Measurements from ENCODE around the gene FBLIM1.
"Not testable (repeated sequence)": the region's sequence is repeated elsewhere in the genome, so short reads cannot be mapped to it uniquely, and the experiment has no call there.

FBLIM1 gene

DNA sequence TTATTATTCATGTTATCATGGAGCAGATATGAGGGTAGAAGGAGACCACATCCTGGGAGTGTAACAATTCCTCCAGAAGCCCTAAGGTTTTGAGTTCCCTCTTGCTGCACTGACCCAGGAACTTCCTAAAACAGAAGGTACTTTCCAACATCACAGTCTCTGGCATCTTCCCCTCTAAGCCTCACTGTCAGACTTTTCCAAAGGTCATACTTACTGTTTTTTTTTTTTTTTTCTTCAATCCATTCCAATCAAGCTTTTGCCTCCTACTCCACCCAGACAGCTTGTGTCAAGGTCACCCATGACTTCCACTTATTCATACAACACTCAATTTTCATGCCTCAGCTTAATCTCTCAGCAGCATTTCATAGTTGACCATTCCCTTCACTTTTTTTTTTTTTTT is 67.2 kb downstream of the FBLIM1 start:
- no peak for DNase-seq

DNA sequence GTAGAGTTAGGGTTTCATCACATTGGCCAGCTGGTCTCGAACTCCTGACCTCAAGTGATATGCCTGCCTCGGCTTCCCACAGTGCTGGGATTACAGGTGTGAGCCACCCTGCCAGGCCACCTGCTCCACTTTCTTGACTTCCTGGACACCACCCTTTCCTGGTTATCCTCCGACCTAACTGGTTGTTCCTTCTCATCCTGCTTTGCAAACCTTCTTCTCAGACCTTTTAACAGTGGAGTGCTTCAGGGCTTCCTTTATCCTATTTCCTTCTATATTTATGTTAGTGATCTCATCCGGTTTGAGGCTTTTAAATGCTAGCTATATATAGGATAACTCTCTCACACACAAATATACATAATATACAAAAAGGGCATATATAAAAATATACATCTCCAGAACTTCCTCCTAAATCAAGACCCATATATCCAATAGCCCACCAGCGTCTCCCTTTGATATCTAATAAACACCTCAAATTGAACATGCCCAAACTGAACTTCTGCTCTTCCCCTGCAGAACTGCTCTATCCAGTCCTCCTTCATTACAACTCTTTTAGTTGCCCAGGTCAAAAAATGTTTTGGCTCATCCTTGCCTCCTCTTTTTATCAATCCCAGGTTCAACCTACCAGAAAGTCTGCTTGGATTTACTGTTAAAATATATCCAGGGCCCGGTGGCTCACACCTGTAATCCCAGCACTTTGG is 68.4 kb downstream of the FBLIM1 start:
- DNase-seq = no peak

DNA sequence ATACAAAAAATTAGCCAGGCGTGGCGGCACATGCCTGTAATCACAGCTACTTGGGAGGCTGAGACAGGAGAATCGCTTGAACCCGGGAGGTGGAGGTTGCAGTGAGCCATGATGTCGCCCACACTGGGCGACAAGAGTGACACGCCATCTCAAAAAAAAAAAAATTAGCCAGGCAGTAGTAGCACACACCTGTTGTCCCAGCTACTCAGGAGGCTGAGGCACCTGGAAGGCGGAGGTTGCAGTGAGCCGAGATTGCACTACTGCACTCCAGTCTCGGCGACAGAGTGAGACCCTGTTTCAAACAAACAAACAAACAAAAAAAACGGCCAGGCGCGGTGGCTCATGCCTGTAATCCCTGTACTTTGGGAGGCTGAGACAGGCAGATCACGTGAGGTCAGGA is 69.0 kb downstream of the FBLIM1 start:
- not testable (repeated sequence) for DNase-seq

DNA sequence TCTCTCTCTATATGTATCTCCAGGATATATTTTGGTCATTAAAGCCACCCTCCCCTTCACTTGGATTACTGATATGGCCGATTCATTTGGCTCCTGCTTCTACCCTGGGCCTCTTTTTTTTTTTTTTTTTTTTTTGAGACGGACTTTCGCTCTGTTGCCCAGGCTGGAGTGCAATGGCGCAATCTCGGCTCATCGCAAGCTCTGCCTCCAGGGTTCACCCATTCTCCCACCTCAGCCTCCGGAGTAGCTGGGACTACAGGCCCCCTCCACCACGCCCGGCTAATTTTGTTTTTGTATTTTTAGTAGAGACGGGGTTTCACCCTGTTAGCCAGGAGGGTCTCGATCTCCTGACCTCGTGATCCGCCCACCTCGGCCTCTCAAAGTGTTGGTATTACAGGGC is 70.3 kb downstream of the FBLIM1 start:
- DNase-seq = not testable (repeated sequence)

DNA sequence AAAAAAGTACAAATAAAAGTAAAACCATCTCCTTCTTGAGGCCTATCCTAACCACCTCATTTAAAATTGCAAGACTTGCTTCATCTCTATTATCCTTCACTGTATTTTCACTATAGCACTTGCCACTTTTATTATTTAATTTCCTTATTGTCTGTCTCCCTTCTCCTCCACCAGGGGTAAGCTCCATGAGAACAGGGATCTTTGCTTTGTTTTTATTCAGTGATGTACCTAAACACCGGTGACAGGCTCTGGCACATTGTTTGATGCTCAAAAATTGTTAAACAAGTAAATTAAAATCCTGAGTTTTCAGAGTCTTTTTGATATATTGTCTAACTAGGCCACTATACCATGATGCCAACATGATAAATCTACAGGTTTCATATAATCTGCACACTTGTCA is 71.7 kb downstream of the FBLIM1 start:
- DNase-seq = no peak

DNA sequence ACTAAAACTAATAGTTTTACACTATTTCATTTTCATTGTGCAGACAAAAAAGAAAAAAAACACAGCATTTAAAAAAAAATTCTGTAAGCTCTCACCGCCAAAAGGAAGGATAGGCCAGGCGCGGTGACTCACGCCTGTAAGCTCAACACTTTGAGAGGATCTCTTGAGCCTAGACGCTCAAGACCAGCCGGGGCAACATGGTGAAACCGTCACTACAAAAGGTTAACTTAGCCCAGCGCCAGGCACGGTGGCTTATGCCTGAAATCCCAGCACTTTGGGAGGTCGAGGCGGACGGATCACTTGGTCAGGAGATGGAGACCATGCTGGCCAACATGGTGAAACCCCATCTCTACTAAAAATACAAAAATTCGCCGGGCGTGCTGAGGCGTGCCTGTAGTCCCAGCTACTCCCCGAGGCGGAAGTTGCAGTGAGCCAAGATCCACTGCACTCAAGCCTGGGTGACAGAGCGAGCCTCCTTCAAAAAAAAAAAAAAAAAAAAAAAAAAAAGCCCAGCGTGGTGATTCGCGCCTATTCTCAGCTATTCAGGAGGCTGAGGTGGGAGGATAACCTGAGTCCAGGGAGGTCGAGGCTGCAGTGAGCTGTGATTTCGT is 74.6 kb downstream of the FBLIM1 start:
- peak; percentile 92 for DNase-seq

DNA sequence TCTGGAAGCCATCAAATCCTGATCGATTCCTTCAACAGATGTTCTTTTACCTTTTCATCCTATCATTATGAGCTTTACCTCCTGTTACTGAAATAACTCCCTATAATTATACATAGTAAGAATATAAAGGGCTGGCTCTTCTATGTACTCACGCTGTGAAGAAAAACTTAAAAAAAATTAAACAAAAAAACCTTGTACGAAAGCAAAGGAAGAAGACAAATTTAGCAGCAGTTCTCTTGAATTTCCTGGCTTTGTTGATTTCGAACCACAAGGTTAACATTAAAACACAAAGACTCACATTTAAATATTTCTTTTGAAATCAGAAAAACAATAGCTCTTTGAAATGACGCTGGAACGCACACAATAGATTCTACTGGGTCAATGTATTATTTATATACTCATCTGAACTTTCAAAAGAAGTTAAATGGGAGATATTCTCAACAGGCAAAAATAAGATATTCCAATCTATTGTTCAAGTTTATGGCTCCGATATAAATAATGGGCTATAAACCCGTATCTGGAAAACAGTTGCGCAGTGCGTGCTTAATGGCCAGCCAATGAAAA is 75.3 kb downstream of the FBLIM1 start:
- no peak for DNase-seq

DNA sequence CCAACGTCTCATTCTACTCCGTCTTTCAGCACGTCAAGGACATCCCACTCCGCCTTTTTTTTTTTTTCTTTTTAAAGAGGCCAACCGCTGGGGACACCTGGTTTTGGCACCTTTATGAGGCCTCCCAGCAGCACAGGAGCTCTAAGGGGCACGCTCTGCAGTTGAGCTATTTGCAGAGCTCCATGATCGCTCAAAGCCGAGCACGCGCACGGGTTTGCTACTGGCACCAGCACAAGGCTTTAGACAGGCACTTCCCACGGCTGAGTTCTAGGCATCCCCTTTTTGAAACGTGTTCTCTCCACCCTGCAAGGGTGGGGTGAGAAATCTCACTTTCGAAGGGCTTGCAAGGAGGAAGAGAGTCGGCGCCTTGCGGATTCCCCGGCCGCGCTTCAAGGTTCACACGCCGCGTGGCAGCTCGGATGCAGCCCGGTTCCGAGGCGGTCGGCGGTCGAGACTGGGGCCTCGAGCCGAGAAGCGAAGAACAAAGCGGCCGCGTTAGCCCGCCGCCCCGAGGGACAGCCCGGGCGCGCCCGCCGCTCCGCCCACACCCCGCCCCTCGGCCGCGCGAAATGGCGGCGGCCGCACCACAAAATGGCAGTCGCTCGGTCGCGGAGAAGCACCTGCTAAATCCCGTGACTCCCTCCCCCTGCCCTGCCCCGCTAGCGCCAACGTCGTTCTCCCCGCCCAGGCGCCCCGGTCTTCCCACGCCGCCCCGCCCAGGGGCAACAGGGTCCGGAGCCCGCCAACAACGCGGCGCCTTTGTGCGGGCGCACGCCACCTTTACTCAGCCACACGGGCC is 76.0 kb downstream of the FBLIM1 start:
- DNase-seq = peak; percentile 98

DNA sequence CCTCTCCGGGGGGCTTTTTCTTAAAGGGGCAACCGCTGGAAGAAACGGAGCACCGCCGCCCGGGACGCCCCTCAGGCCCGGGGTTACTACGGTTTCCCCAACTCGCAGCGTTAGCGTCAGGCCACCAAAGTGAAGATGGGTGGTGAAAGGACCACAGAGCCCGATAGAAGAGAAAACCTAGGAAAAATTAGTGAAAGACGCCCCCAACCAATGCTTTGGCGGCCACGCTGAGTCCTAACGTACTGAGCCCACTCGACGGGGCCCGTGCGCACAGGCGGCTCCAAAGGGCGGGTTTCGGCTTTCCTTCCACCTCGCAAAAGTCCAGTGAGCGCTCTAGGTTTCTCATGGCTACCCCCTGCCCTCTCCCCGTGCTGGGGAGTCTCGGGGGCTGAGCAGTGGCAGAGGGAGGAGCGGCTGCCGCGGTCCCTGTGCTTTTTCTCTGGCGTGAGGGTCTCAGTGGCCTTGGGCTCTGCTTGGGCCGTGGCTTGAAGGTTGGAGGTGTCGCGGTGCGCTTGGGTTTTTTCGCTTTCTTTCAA is 76.7 kb downstream of the FBLIM1 start:
- DNase-seq = no peak

DNA sequence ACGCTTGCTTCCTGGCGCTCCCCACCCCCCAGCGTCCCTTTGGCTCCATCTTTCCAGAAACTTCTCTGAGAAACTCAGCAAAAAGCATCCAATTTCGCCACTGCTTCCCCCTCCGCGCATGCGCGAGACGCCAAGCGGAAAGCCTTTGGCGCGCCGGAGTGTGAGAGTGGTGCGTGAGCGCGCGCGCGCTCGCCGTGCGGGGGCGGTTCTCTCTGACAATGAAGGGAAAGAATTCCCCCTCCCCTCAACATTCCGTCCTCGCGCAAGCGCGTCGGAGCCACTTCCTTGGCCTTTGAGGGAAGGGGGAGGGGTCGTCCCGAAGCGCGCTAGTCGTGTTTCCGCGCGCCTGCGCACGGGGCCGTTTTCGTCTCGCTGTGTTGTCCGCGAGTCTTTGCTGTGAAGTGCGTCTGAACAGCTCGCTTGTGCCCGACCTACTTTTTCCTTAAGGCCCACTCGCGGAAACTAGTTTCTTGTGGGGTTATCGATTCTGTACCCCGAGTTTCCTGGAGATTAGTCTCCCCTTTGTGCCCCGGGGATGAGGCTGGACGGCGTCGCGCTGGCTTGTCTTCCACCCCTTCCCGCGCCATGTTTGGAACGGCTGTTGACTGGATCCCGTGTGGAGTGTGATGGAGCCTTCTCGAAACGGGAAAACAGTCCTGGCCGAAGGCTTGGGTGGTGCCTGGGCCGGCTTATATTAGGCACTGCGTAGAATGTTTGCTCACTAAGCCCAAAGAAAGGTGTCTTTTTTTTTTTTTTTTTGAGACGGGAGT is 77.3 kb downstream of the FBLIM1 start:
- DNase-seq = peak; percentile 98

All from DMS79 (cell line).